Left ventricle myocardium inferior (tissue), 1 donor: Measurements from ENCODE around the gene SUGCT. TPM values are rescaled to one million over a fixed set of nuclear protein-coding genes. Genes with fewer than 3 reads are reported as not detected.

ENCODE experiments used
- DNase-seq: peaks from one replicate; pipeline ENCODE4 v3.0.0-alpha.2; 2020
- H3K27ac ChIP-seq: fragments of 200-600 bp; replicated peaks from 2 replicates; pipeline ENCODE4 v1.8.0; 2021
- H3K27me3 ChIP-seq: fragments of 200-600 bp; 2 replicates; pipeline ENCODE4 v1.8.0; 2021; ENCODE audit warnings: low read depth
- H3K36me3 ChIP-seq: fragments of 200-600 bp; 2 replicates; pipeline ENCODE4 v1.8.0; 2021
- H3K4me1 ChIP-seq: fragments of 200-600 bp; 2 replicates; pipeline ENCODE4 v1.8.0; 2021
- H3K4me3 ChIP-seq: fragments of 200-600 bp; 2 replicates; pipeline ENCODE4 v1.8.0; 2021; ENCODE audit warnings: mild to moderate bottlenecking, moderate library complexity
- H3K9me3 ChIP-seq: fragments of 200-600 bp; replicated peaks from 2 replicates; pipeline ENCODE4 v1.8.0; 2021
- CTCF ChIP-seq: fragments of 200-600 bp; IDR thresholded peaks from 2 replicates; pipeline ENCODE4 v1.8.0; 2021; ENCODE audit warnings: antibody characterized with exemption, mild to moderate bottlenecking, borderline replicate concordance
- intact Hi-C: fragments of 100-400 bp; cut with micrococcal nuclease; formaldehyde crosslinking; loops from one replicate; pipeline ENCODE4 v1.11.0; 2022
- total RNA-seq: library from RNA; stranded (reverse); fragmentation: NEBNext Ultra II Directional; extraction: Animal tissue kit (Norgen Biotek cat#: 25700); gene quantifications from one replicate; pipeline ENCODE4 v1.2.1, GENCODE V29; 2021
- donor health status: DM: no; HTN: yes; CAD: no; lungs with severe emphysema.

SUGCT gene
- total RNA-seq, 1 donor from 2014 or later = 5.0 TPM

GRCh38 chr7:40747856-40748255 lies 613.1 kb downstream of the SUGCT start:
- Histone ChIP-seq H3K4me1 (no peaks in the 10 kb centered on the region), H3K9me3 (no peaks in the 10 kb centered on the region), H3K36me3 (no peaks in the 10 kb centered on the region), H3K27ac (no peak overlapping the region), H3K4me3 (no peak overlapping the region), H3K27me3 (no peaks in the 10 kb centered on the region)
- no peak for TF ChIP-seq CTCF
- intact Hi-C loops = no loop called here
- no peak for DNase-seq

GRCh38 chr7:40749877-40750276 lies 615.1 kb downstream of the SUGCT start:
- Histone ChIP-seq H3K9me3 (no peaks in the 10 kb centered on the region), H3K27ac (no peak overlapping the region), H3K4me1 (no peaks in the 10 kb centered on the region), H3K27me3 (no peaks in the 10 kb centered on the region), H3K36me3 (no peaks in the 10 kb centered on the region), H3K4me3 (no peak overlapping the region)
- intact Hi-C loops = no loop called here
- no peak for TF ChIP-seq CTCF
- no peak for DNase-seq

GRCh38 chr7:40753455-40753854 lies 618.6 kb downstream of the SUGCT start:
- no peak for TF ChIP-seq CTCF

GRCh38 chr7:40755438-40755837 lies 620.6 kb downstream of the SUGCT start:
- H3K27me3 ChIP-seq = no peaks in the 10 kb centered on the region
- DNase-seq = no peak
- no peaks in the 10 kb centered on the region for H3K4me1 ChIP-seq
- H3K4me3 ChIP-seq = no peak overlapping the region
- H3K36me3 ChIP-seq = no peaks in the 10 kb centered on the region
- intact Hi-C loops = no loop called here
- no peaks in the 10 kb centered on the region for H3K9me3 ChIP-seq
- TF ChIP-seq CTCF = no peak
- no peak overlapping the region for H3K27ac ChIP-seq

More at GRCh38 chr7:40753455-40753854, 618.6 kb downstream of the SUGCT start:
- Histone ChIP-seq H3K9me3 (no peaks in the 10 kb centered on the region), H3K36me3 (no peaks in the 10 kb centered on the region), H3K4me1 (no peaks in the 10 kb centered on the region), H3K4me3 (no peak overlapping the region), H3K27ac (no peak overlapping the region), H3K27me3 (no peaks in the 10 kb centered on the region)
- no peak for DNase-seq
- intact Hi-C loops = no loop called here

- intact Hi-C loops = no loop called here
- no peaks in the 10 kb centered on the region for H3K4me1 ChIP-seq
- no peak for DNase-seq
Observed at GRCh38 chr7:40757109-40757508, 622.3 kb downstream of the SUGCT start.

More at GRCh38 chr7:40757109-40757508, 622.3 kb downstream of the SUGCT start:
- Histone ChIP-seq H3K4me3 (no peak overlapping the region), H3K36me3 (no peaks in the 10 kb centered on the region), H3K27ac (no peak overlapping the region), H3K27me3 (no peaks in the 10 kb centered on the region), H3K9me3 (no peaks in the 10 kb centered on the region)
- TF ChIP-seq CTCF = no peak
